Neuronal stem cell (in vitro differentiated cells): ENCODE measurements around the gene FERMT2.
"Not testable (repeated sequence)": the region's sequence is repeated elsewhere in the genome, so short reads cannot be mapped to it uniquely, and the experiment has no call there.

ENCODE experiments used
- DNase-seq: peaks from one replicate; pipeline ENCODE4 v3.0.0-alpha.2; 2013; ENCODE audit warnings: low spot score
- H2AFZ ChIP-seq: one replicate; pipeline ENCODE4 v1.6.1; 2013; ENCODE audit warnings: mild to moderate bottlenecking, low read length, inconsistent platforms
- H2AK5ac ChIP-seq: 2 replicates; pipeline ENCODE4 v1.6.1; 2013; ENCODE audit warnings: low read depth, mild to moderate bottlenecking, inconsistent platforms, low read length, moderate library complexity, mixed read lengths
- H2BK120ac ChIP-seq: 2 replicates; pipeline ENCODE4 v1.6.1; 2013; ENCODE audit warnings: low read depth, mild to moderate bottlenecking, inconsistent platforms, low read length, moderate library complexity, mixed read lengths
- H2BK12ac ChIP-seq: one replicate; pipeline ENCODE4 v1.6.1; 2013; ENCODE audit warnings: low read length, inconsistent platforms
- H2BK15ac ChIP-seq: 2 replicates; pipeline ENCODE4 v1.6.1; 2013; ENCODE audit warnings: mild to moderate bottlenecking, low read length, inconsistent platforms, mixed read lengths
- H2BK5ac ChIP-seq: one replicate; pipeline ENCODE4 v1.6.1; 2013; ENCODE audit warnings: inconsistent platforms, mild to moderate bottlenecking, low read length, moderate library complexity
- H3K14ac ChIP-seq: one replicate; pipeline ENCODE4 v1.6.1; 2013; ENCODE audit warnings: low read length, inconsistent platforms
- H3K18ac ChIP-seq: 2 replicates; pipeline ENCODE4 v1.6.1; 2013; ENCODE audit warnings: low read length, inconsistent platforms
- H3K23ac ChIP-seq: 2 replicates; pipeline ENCODE4 v1.6.1; 2013; ENCODE audit warnings: low read depth, mild to moderate bottlenecking, mixed read lengths, low read length, inconsistent platforms; ENCODE audit not compliant: poor library complexity
- H3K27ac ChIP-seq: replicated peaks from 3 replicates; pipeline ENCODE4 v1.5.1; 2013; ENCODE audit warnings: low read length, inconsistent platforms
- H3K27me3 ChIP-seq, 3 experiments: 2 replicates each; pipeline ENCODE4 v1.6.1; 2013; ENCODE audit warnings: low read length in 3 of 3, mild to moderate bottlenecking in 2 of 3, inconsistent platforms in 1 of 3, low read depth in 1 of 3, mixed read lengths in 1 of 3, moderate library complexity in 1 of 3; ENCODE audit not compliant: control insufficient read depth in 3 of 3, insufficient read depth in 3 of 3
- H3K36me3 ChIP-seq, 2 donors: replicated peaks in 1 of 2; 2 replicates each; pipeline ENCODE4 v1.6.1; 2013; ENCODE audit warnings: low read length in 2 of 2; ENCODE audit not compliant: control insufficient read depth in 2 of 2, insufficient read depth in 2 of 2
- H3K4ac ChIP-seq: 2 replicates; pipeline ENCODE4 v1.6.1; 2013; ENCODE audit warnings: inconsistent platforms, mild to moderate bottlenecking, low read length, moderate library complexity
- H3K4me1 ChIP-seq, 2 donors: 1 replicate in 1 of 2; 2 replicates in 1 of 2; pipeline ENCODE4 v1.6.1; 2013; ENCODE audit warnings: low read length in 2 of 2, low read depth in 1 of 2; ENCODE audit not compliant: control insufficient read depth in 2 of 2, insufficient read depth in 1 of 2
- H3K4me2 ChIP-seq: one replicate; pipeline ENCODE4 v1.6.1; 2013; ENCODE audit warnings: mild to moderate bottlenecking, low read length, inconsistent platforms; ENCODE audit not compliant: insufficient read depth, poor library complexity, severe bottlenecking
- H3K4me3 ChIP-seq, 2 donors: 2 replicates each; pipeline ENCODE4 v1.5.1; 2013; ENCODE audit warnings: low read length in 2 of 2, mild to moderate bottlenecking in 2 of 2, inconsistent platforms in 1 of 2, moderate library complexity in 1 of 2
- H3K79me1 ChIP-seq: one replicate; pipeline ENCODE4 v1.6.1; 2013; ENCODE audit warnings: low read depth, mild to moderate bottlenecking, inconsistent platforms, low read length, moderate library complexity
- H3K9ac ChIP-seq: one replicate; pipeline ENCODE4 v1.6.1; 2013; ENCODE audit warnings: mild to moderate bottlenecking, low read depth, low read length, inconsistent platforms; ENCODE audit not compliant: poor library complexity
- H3K9me3 ChIP-seq, 2 donors: replicated peaks in 1 of 2; 2 replicates each; pipeline versions ENCODE3 to v1.6.1; 2013; ENCODE audit warnings: low read length in 2 of 2, mild to moderate bottlenecking in 2 of 2, inconsistent platforms in 1 of 2, low read depth in 1 of 2, mixed read lengths in 1 of 2, moderate library complexity in 1 of 2; ENCODE audit not compliant: control insufficient read depth in 2 of 2, insufficient read depth in 1 of 2
- H4K8ac ChIP-seq: one replicate; pipeline ENCODE4 v1.6.1; 2013; ENCODE audit warnings: low read depth, mild to moderate bottlenecking, inconsistent platforms, low read length, moderate library complexity
- H4K91ac ChIP-seq: one replicate; pipeline ENCODE4 v1.6.1; 2013; ENCODE audit warnings: low read length, low read depth, mild to moderate bottlenecking, inconsistent platforms; ENCODE audit not compliant: poor library complexity
- WGBS, 2 donors: extraction: QIAGEN DNeasy Blood & Tissue Kit; methylation state at CpG; one replicate each; pipeline ENCODE4 v1.1.7; 2013; ENCODE audit warnings: missing lambda C conversion rate in 2 of 2, mixed read lengths in 1 of 2; ENCODE audit not compliant: insufficient read length in 2 of 2, insufficient replicate concordance in 1 of 2; ENCODE audit errors: extremely low coverage in 2 of 2; 5-methylcytosine and 5-hydroxymethylcytosine counted together

Gene FERMT2

DNA sequence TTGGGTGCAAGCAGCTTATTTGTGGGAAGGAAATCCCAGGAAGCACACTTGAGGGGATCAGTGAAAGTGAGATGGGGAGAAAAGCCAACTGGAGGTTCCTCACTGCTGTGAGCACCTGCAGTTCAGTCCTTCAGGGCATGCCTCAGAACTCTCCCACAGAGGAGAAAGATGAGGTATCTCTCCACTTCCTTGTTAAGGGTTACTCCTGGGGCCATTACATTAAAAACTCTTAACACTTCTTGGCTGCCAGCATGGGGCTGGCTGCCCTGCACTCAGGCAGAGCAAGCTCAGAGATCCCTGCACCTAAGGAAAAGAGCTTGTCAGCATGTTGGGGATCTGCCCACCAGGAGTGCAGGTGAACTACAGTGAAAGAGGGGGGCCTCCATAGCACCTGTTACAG is 28.8 kb downstream of the FERMT2 start:
- no peak overlapping the region for H2AFZ ChIP-seq
- no peak overlapping the region for H3K4me2 ChIP-seq
- no peak overlapping the region for H2BK12ac ChIP-seq
- no peaks in the 10 kb centered on the region for H3K27me3 ChIP-seq
- no peak overlapping the region for H3K14ac ChIP-seq
- no peak overlapping the region for H3K23ac ChIP-seq
- no peak overlapping the region for H4K91ac ChIP-seq
- H2BK15ac ChIP-seq = no peak overlapping the region
- no peak overlapping the region for H2AK5ac ChIP-seq
- H4K8ac ChIP-seq = no peak overlapping the region
- no peak overlapping the region for H3K9ac ChIP-seq
- DNase-seq = no peak
- no peak overlapping the region for H3K18ac ChIP-seq
- no peaks in the 10 kb centered on the region for H3K79me1 ChIP-seq
- peaks cover 0 to 4% of the 10 kb centered on the region in 2 donors for H3K4me1 ChIP-seq
- no peak overlapping the region for H3K4me3 ChIP-seq
- no peak overlapping the region for H2BK120ac ChIP-seq
- no peaks in the 10 kb centered on the region for H3K9me3 ChIP-seq
- peaks cover 3 to 33% of the 10 kb centered on the region in 2 donors for H3K36me3 ChIP-seq
- no peak overlapping the region for H2BK5ac ChIP-seq
- no peak overlapping the region for H3K4ac ChIP-seq
- no peak overlapping the region for H3K27ac ChIP-seq

DNA sequence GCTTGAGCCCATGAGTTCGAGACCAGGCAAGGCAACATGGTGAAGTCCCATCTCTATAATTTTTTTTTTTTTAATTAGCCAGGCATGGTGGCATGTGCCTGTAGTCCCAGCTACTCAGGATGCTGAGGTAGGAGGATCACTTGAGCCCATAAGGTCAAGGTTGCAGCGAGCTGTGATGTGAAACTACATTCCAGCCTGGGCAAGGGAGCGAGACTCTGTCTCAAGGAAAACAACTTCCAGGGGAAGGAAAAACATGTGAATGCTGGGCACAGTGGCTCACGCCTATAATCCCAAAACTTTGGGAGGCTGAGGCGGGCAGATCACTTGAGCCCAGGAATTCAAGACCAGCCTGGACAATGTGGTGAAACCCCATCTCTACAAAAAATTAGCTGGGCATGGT is 30.4 kb downstream of the FERMT2 start:
- H2AFZ ChIP-seq, H2BK120ac ChIP-seq, H3K4me3 ChIP-seq, H3K4me2 ChIP-seq, H3K23ac ChIP-seq, H3K4ac ChIP-seq, H2BK15ac ChIP-seq, H4K8ac ChIP-seq, DNase-seq, H3K18ac ChIP-seq, H3K4me1 ChIP-seq, H3K14ac ChIP-seq, H2AK5ac ChIP-seq, H3K9me3 ChIP-seq, H3K27ac ChIP-seq, H2BK12ac ChIP-seq, H3K79me1 ChIP-seq, H3K27me3 ChIP-seq, H3K9ac ChIP-seq, H4K91ac ChIP-seq, H2BK5ac ChIP-seq: not testable (repeated sequence)
- peaks cover 3 to 49% of the 10 kb centered on the region in 2 donors for H3K36me3 ChIP-seq
- WGBS, 2 donors = no CpG with 5 or more reads among the region's 5 CpGs

DNA sequence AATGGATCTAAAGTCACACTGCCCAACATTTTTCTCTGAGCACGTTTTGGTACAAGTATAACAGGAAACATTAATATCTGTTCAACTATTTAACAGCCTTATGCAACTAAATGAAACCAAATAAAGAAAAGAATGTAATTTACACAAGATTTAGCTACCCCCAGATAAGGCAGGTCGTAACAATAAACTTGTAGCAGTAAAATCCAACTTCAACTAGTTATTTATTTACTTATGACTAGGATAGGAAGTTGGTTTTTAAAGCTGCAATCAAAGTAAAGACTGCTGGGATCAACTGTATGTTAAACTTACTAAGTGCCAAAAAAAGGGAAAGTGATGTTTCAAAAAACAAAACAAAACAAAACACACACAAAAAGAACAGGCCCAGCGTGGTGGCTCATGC is 30.9 kb downstream of the FERMT2 start:
- Histone ChIP-seq H3K18ac (no peak overlapping the region), H3K4ac (no peak overlapping the region), H3K4me2 (no peak overlapping the region), H3K14ac (no peak overlapping the region), H2AK5ac (no peak overlapping the region), H2BK12ac (no peak overlapping the region), H3K79me1 (no peaks in the 10 kb centered on the region), H2BK120ac (no peak overlapping the region), H3K27ac (no peak overlapping the region), H2BK15ac (no peak overlapping the region), H3K9me3 (no peaks in the 10 kb centered on the region), H2BK5ac (no peak overlapping the region), H3K27me3 (no peaks in the 10 kb centered on the region), H3K9ac (no peak overlapping the region), H3K23ac (no peak overlapping the region), H3K36me3 (peaks cover 3 to 52% of the 10 kb centered on the region in 2 donors), H4K91ac (no peak overlapping the region), H3K4me1 (peaks cover 0 to 4% of the 10 kb centered on the region in 2 donors), H2AFZ (no peak overlapping the region), H4K8ac (no peak overlapping the region), H3K4me3 (no peak overlapping the region)
- WGBS, 2 donors = no CpG with 5 or more reads among the region's 3 CpGs
- DNase-seq = no peak

DNA sequence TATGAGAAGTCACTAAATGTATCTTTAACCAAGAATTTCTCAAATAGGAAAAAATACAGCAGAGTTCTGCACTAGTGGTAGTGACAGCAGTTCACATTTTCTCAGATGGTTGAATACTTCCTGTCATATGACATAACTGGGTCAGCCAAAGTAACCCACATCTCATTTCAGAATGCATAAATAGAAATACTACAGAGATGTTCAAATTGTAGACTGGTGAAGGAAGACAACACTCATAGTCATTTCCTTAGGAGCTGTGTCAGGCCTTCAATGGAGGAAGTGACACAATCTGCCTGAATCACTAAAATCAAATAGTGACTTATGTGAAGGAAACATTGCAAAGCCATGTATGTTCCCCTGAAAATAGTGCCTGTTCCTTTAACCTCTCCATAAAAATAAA is 32.4 kb downstream of the FERMT2 start:
- Histone ChIP-seq H3K4me1 (peaks cover 0 to 2% of the 10 kb centered on the region in 2 donors), H3K36me3 (peaks cover 3 to 57% of the 10 kb centered on the region in 2 donors), H2BK120ac (no peak overlapping the region), H2BK5ac (no peak overlapping the region), H3K4me2 (no peak overlapping the region), H3K27ac (no peak overlapping the region), H3K23ac (no peak overlapping the region), H2BK12ac (no peak overlapping the region), H4K91ac (no peak overlapping the region), H3K79me1 (no peaks in the 10 kb centered on the region), H3K14ac (no peak overlapping the region), H2AFZ (no peak overlapping the region), H3K4ac (no peak overlapping the region), H3K4me3 (no peak overlapping the region), H3K9ac (no peak overlapping the region), H3K18ac (no peak overlapping the region), H3K27me3 (no peaks in the 10 kb centered on the region), H2BK15ac (no peak overlapping the region), H4K8ac (no peak overlapping the region), H2AK5ac (no peak overlapping the region), H3K9me3 (no peaks in the 10 kb centered on the region)
- no peak for DNase-seq
